RCC 7860 (cell line): ENCODE results near the gene SLC25A40.

ENCODE experiments used
- DNase-seq: peaks from one replicate; pipeline ENCODE4 v3.0.0-alpha.2; 2015; ENCODE audit warnings: low spot score
- FAIRE-seq: peaks from 2 replicates; lab custom pipeline; 2012; peaks lifted over from hg19 to GRCh38; lab: Jason Lieb, UNC

Gene SLC25A40

GRCh38 chr7:87797395-87797794 lies 78.8 kb downstream of the SLC25A40 start:
- DNase-seq: no peak
- no peak for FAIRE-seq

- FAIRE-seq (no peak), DNase-seq (no peak)
These were observed 90.7 kb downstream of the SLC25A40 start for GRCh38 chr7:87785368-87785995.

GRCh38 chr7:87784424-87784823 lies 91.7 kb downstream of the SLC25A40 start:
- DNase-seq: no peak

More at GRCh38 chr7:87784424-87784823, 91.7 kb downstream of the SLC25A40 start:
- FAIRE-seq: no peak
